SK-N-SH (cell line): ENCODE data around the gene ACTA1.

Experiments used
- CTCF ChIP-seq: fragments of 200-600 bp; sonication (generic); IDR thresholded peaks from 2 replicates; pipeline ENCODE4 v1.6.1; 2017; ENCODE audit warnings: antibody characterized with exemption, mild to moderate bottlenecking, moderate library complexity
- IRF3 ChIP-seq: fragments of 150-350 bp; IDR thresholded peaks from 2 replicates; pipeline ENCODE4 v1.6.1; 2016; ENCODE audit warnings: mild to moderate bottlenecking, low read depth, low read length
- ZBTB33 ChIP-seq: IDR thresholded peaks from 2 replicates; pipeline ENCODE4 v1.4.0; 2012; ENCODE audit warnings: low read depth, borderline replicate concordance

- TF ChIP-seq CTCF (no peak), IRF3 (no peak), ZBTB33 (no peak)
These were observed 44.9 kb downstream of the ACTA1 start for GRCh38 chr1:229388897-229389580.
